HCT116 (cell line): ENCODE results near the gene RACK1. TPM values are rescaled to one million over a fixed set of nuclear protein-coding genes. Genes with fewer than 3 reads are reported as not detected.
A peak's percentile ranks its signal among the peaks of the same experiment; 100 is the strongest.

ENCODE experiments used
- ATAC-seq: fragments of 200-7000 bp; cut with Tn5 transposase; 2 replicates; pipeline ENCODE4 v1.9.1; 2020; ENCODE audit warnings: mild to moderate bottlenecking, moderate library complexity
- BruUV-seq: library from RNA; stranded (reverse); fragments of 400-500 nt; replicated peaks from 2 replicates; lab custom pipeline; 2021; lab: Mats Ljungman, UMichigan
- CTCF ChIA-PET: fragments of 300-600 bp; sonication (Branson Sonifier 250); formaldehyde crosslinking; loops from one replicate; lab custom pipeline; 2021; ENCODE audit warnings: antibody characterized with exemption; lab: Charles Lee
- POLR2A ChIA-PET: fragments of 300-600, 350-600 bp; sonication (Branson Sonifier 250); formaldehyde crosslinking; loops from one replicate; lab custom pipeline; 2021; ENCODE audit warnings: antibody characterized with exemption; lab: Charles Lee
- RAD21 ChIA-PET, 2 experiments: fragments of 300-600 bp; sonication (Branson Sonifier 250); formaldehyde crosslinking; loops; one replicate each; lab custom pipeline; 2023; ENCODE audit warnings: low total read pairs in 2 of 2; ENCODE audit not compliant: uncharacterized antibody in 2 of 2, unreplicated experiment in 2 of 2, low non-redundant PET in 1 of 2; lab: Charles Lee
- DNase-seq: peaks from one replicate; pipeline ENCODE4 v3.0.0-alpha.2; 2010; ENCODE audit warnings: low read depth, low spot score
- H2AFZ ChIP-seq: fragments of 200-600 bp; shearing (Covaris generic), sonication (generic); 2 replicates; pipeline ENCODE4 v1.6.1; 2017; ENCODE audit warnings: low read depth, mixed run types, mixed read lengths, antibody characterized with exemption, low read length; ENCODE audit not compliant: poor library complexity, severe bottlenecking
- H3K27ac ChIP-seq: 2 replicates; pipeline ENCODE4 v1.5.1; 2012; ENCODE audit warnings: low read depth, low read length
- H3K27me3 ChIP-seq: fragments of 200-600 bp; sonication (generic); 2 replicates; pipeline ENCODE4 v1.6.1; 2016; ENCODE audit warnings: mixed run types, low read length, mixed read lengths; ENCODE audit not compliant: insufficient read depth
- H3K36me3 ChIP-seq, 2 experiments: fragments of 200-500 bp in 1 of 2; fragments of 200-600 bp in 1 of 2; sonication (Bioruptor generic) in 1 of 2; sonication (generic) in 1 of 2; 2 replicates each; pipeline versions ENCODE4 v1.5.1 to v1.6.1; 2014 to 2016; ENCODE audit warnings: low read length in 2 of 2, inconsistent platforms in 1 of 2, mixed read lengths in 1 of 2, mixed run types in 1 of 2; ENCODE audit not compliant: insufficient read depth in 2 of 2, control insufficient read depth in 1 of 2
- H3K4me1 ChIP-seq, 2 experiments: fragments of 200-600 bp in 1 of 2; sonication (generic) in 1 of 2; 2 replicates each; pipeline versions ENCODE4 v1.5.1 to v1.6.1; 2012 to 2017; ENCODE audit warnings: low read length in 2 of 2, inconsistent platforms in 1 of 2, mild to moderate bottlenecking in 1 of 2, mixed read lengths in 1 of 2, mixed run types in 1 of 2, moderate library complexity in 1 of 2; ENCODE audit not compliant: insufficient read depth in 2 of 2, control insufficient read depth in 1 of 2
- H3K4me2 ChIP-seq: fragments of 200-600 bp; sonication (generic); 2 replicates; pipeline ENCODE4 v1.6.1; 2017; ENCODE audit warnings: mixed run types, low read length, mixed read lengths
- H3K4me3 ChIP-seq, 2 experiments: fragments of 200-600 bp in 1 of 2; sonication (generic) in 1 of 2; replicated peaks in 1 of 2; 2 replicates each; pipeline ENCODE4 v1.5.1; 2011 to 2016; ENCODE audit warnings: low read length in 2 of 2, control low read depth in 1 of 2, low read depth in 1 of 2, mild to moderate bottlenecking in 1 of 2, mixed read lengths in 1 of 2, mixed run types in 1 of 2
- H3K79me2 ChIP-seq: fragments of 200-600 bp; sonication (generic); 2 replicates; pipeline ENCODE4 v1.6.1; 2017; ENCODE audit warnings: mild to moderate bottlenecking, mixed run types, low read length, moderate library complexity, mixed read lengths; ENCODE audit not compliant: insufficient read depth
- H3K9ac ChIP-seq: fragments of 200-600 bp; sonication (generic); 2 replicates; pipeline ENCODE4 v1.6.1; 2016; ENCODE audit warnings: low read length, mixed read lengths
- H3K9me2 ChIP-seq: fragments of 200-600 bp; sonication (generic), shearing (Covaris generic); 2 replicates; pipeline ENCODE4 v1.6.1; 2017; ENCODE audit warnings: mixed run types, mild to moderate bottlenecking, moderate library complexity; ENCODE audit not compliant: insufficient read depth
- H3K9me3 ChIP-seq, 2 experiments: fragments of 200-500 bp in 1 of 2; fragments of 200-600 bp in 1 of 2; sonication (Bioruptor generic) in 1 of 2; sonication (generic) in 1 of 2; 2 replicates each; pipeline ENCODE4 v1.6.1; 2014 to 2017; ENCODE audit warnings: low read length in 2 of 2, mixed read lengths in 2 of 2, inconsistent platforms in 1 of 2, low read depth in 1 of 2, mild to moderate bottlenecking in 1 of 2, mixed run types in 1 of 2, moderate library complexity in 1 of 2; ENCODE audit not compliant: control insufficient read depth in 1 of 2, insufficient read depth in 1 of 2
- H4K20me1 ChIP-seq: fragments of 200-600 bp; sonication (generic), shearing (Covaris generic); 2 replicates; pipeline ENCODE4 v1.6.1; 2017; ENCODE audit warnings: mixed run types, mild to moderate bottlenecking, moderate library complexity; ENCODE audit not compliant: insufficient read depth
- CEBPB ChIP-seq: IDR thresholded peaks from 2 replicates; pipeline ENCODE4 v1.6.1; 2012; ENCODE audit warnings: low read depth
- EGR1 ChIP-seq: IDR thresholded peaks from 2 replicates; pipeline ENCODE4 v1.6.1; 2012; ENCODE audit warnings: low read depth
- EZH2 ChIP-seq: fragments of 200-600 bp; sonication (generic); IDR thresholded peaks from 2 replicates; pipeline ENCODE4 v1.6.1; 2017; ENCODE audit warnings: antibody characterized with exemption, mixed run types
- EZH2phosphoT487 ChIP-seq: fragments of 200-600 bp; IDR thresholded peaks from 2 replicates; pipeline ENCODE4 v1.6.1; 2018; ENCODE audit warnings: antibody characterized with exemption, borderline replicate concordance
- JUND ChIP-seq: IDR thresholded peaks from 2 replicates; pipeline ENCODE4 v1.6.1; 2012
- POLR2A ChIP-seq: IDR thresholded peaks from 2 replicates; pipeline ENCODE4 v1.7.0; 2011; ENCODE audit warnings: borderline replicate concordance; ENCODE audit not compliant: insufficient read depth, insufficient read length; ENCODE audit errors: extremely low read depth
- POLR2AphosphoS5 ChIP-seq: IDR thresholded peaks from 2 replicates; pipeline ENCODE4 v1.6.1; 2011; ENCODE audit warnings: mild to moderate bottlenecking, low read depth, low read length, moderate library complexity
- RAD21 ChIP-seq: IDR thresholded peaks from 2 replicates; pipeline ENCODE4 v1.6.1; 2012; ENCODE audit warnings: low read depth, mild to moderate bottlenecking
- SP1 ChIP-seq: IDR thresholded peaks from 2 replicates; pipeline ENCODE4 v1.6.1; 2012; ENCODE audit warnings: low read depth
- TCF7L2 ChIP-seq: IDR thresholded peaks from 2 replicates; pipeline ENCODE4 v1.7.0; 2011; ENCODE audit warnings: borderline replicate concordance, inconsistent platforms; ENCODE audit not compliant: insufficient read depth, insufficient read length; ENCODE audit errors: extremely low read depth
- YY1 ChIP-seq: IDR thresholded peaks from 2 replicates; pipeline ENCODE4 v1.6.1; 2011; ENCODE audit warnings: low read length, low read depth, moderate library complexity, mild to moderate bottlenecking; ENCODE audit not compliant: insufficient replicate concordance; ENCODE audit errors: extremely low read depth
- ZFX ChIP-seq: fragments of 450-650 bp; IDR thresholded peaks from 2 replicates; pipeline ENCODE4 v1.6.1; 2017
- intact Hi-C: fragments of 100-400 bp; cut with micrococcal nuclease; formaldehyde crosslinking; loops from 2 replicates; pipeline ENCODE4 v1.10.0; 2022
- total RNA-seq: library from RNA; stranded (reverse); gene quantifications from one replicate; pipeline ENCODE4 v1.2.1, GENCODE V29; 2021; ENCODE audit not compliant: unreplicated experiment
- TF ChIP-seq, protein P1 (sequence below): IDR thresholded peaks from 2 replicates; pipeline ENCODE4 v1.6.1; 2011; ENCODE audit warnings: mild to moderate bottlenecking, low read length, moderate library complexity; ENCODE audit not compliant: insufficient replicate concordance; ENCODE audit errors: extremely low read depth
- TF ChIP-seq, protein P2 (sequence below): IDR thresholded peaks from 2 replicates; pipeline ENCODE4 v1.6.1; 2012

Gene RACK1
- total RNA-seq, 1 experiment from 2014 or later: 2,432 TPM

DNA sequence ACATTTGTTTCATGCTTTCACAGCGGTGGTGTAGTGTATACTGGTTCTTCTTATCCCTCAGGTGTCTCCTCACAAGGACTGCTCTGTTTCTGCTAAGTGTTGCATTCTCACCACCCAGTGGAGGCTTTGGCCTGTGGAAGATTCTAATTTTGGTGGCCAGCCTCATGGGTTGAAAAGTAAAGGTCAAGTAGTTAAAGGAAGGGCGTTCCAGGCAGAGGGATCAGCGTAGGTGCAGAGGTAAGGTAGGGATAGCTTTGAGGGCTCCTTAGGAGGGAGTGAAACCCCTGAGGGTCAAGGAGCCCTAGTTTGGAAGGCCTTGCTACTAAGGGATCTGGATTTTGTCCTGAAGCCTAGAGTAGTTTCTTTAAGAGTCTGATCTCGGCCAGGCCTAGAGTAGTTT is 4.6 kb upstream of the RACK1 start:
- H3K36me3 ChIP-seq: peaks cover 13 to 29% of the 10 kb centered on the region in 2 experiments
- peaks cover 5% of the 10 kb centered on the region; the same call in 1 of the 2 replicates for H4K20me1 ChIP-seq
- peak overlapping the region; percentile 96 for H3K27ac ChIP-seq
- ChIA-PET CTCF (no interaction called here), RAD21 (no interaction called here), POLR2A (no interaction called here)
- BruUV-seq: no TSS peak
- H3K9me3 ChIP-seq: no peaks in the 10 kb centered on the region
- DNase-seq (no peak), ATAC-seq (no peak)
- H3K79me2 ChIP-seq: peaks cover 90% of the 10 kb centered on the region
- peak overlapping the region; percentile 98 for H3K4me2 ChIP-seq
- peaks cover 17 to 38% of the 10 kb centered on the region in 2 experiments for H3K4me1 ChIP-seq
- peak overlapping the region; percentile 88 to 92 for H3K4me3 ChIP-seq
- H3K9me2 ChIP-seq: no peaks in the 10 kb centered on the region
- TF ChIP-seq JUND (no peak), POLR2A (no peak), YY1 (no peak), EZH2 (no peak), RAD21 (no peak), CEBPB (no peak), TCF7L2 (no peak), EGR1 (no peak), POLR2AphosphoS5 (no peak), EZH2phosphoT487 (no peak), SP1 (no peak), ZFX (no peak)
- TF ChIP-seq, protein P1, sequence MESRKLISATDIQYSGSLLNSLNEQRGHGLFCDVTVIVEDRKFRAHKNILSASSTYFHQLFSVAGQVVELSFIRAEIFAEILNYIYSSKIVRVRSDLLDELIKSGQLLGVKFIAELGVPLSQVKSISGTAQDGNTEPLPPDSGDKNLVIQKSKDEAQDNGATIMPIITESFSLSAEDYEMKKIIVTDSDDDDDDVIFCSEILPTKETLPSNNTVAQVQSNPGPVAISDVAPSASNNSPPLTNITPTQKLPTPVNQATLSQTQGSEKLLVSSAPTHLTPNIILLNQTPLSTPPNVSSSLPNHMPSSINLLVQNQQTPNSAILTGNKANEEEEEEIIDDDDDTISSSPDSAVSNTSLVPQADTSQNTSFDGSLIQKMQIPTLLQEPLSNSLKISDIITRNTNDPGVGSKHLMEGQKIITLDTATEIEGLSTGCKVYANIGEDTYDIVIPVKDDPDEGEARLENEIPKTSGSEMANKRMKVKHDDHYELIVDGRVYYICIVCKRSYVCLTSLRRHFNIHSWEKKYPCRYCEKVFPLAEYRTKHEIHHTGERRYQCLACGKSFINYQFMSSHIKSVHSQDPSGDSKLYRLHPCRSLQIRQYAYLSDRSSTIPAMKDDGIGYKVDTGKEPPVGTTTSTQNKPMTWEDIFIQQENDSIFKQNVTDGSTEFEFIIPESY: no peak
- TF ChIP-seq, protein P2, sequence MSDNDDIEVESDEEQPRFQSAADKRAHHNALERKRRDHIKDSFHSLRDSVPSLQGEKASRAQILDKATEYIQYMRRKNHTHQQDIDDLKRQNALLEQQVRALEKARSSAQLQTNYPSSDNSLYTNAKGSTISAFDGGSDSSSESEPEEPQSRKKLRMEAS: no peak
- H3K9ac ChIP-seq: peak overlapping the region; percentile 93
- H2AFZ ChIP-seq: no peak overlapping the region
- no peaks in the 10 kb centered on the region for H3K27me3 ChIP-seq
- intact Hi-C loops: no loop called here
